Activated naive CD8-positive, alpha-beta T cell treated with anti-CD3 and anti-CD28 coated beads, Interleukin-2, amount 50 U/mL, for 16 hours (primary cell): ENCODE data around the gene THSD4.

Experiments
- DNase-seq: peaks from one replicate; pipeline ENCODE4 v3.0.0-alpha.2; 2020; ENCODE audit warnings: low read depth, low spot score

THSD4 gene

DNA sequence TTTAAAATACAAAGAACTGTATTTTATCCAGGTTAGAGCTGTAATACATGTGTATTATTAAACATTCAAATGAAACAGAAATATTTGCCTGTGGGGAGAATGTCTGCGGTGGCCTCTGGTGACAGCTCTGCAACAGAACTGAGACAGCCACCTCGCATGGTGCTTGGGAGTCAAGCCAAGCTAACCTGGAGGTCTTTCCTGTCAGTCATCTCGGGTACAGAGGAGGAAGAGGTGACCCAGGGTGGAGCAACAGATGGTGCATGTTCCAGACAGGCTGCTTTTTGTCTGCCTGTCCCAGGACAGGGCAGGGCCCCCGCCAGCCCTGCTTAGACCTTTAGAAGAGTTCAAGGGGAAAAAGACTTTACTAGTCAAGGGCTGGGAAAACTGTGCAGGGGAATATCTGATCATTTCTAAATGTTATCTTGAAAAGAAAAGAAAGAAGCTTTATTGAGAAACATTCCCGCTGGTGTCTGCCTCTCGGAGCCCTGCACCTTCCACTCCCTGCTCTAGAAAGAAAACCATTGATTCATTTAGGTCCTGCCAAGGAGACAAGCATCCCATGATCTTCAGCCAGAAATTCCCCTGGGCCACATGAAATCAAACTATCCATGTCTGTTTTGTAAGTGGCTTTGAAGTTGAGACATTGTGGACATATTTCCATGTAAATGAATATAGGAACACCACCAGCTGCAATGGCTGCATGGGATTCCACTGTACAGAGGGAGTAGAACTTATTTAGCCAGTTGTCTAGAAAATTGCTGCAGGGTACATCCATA lies 689.6 kb downstream of the THSD4 start:
- DNase-seq, result no peak

GRCh38 chr15:71806452-71806931 lies 691.2 kb downstream of the THSD4 start:
- no peak for DNase-seq

DNA sequence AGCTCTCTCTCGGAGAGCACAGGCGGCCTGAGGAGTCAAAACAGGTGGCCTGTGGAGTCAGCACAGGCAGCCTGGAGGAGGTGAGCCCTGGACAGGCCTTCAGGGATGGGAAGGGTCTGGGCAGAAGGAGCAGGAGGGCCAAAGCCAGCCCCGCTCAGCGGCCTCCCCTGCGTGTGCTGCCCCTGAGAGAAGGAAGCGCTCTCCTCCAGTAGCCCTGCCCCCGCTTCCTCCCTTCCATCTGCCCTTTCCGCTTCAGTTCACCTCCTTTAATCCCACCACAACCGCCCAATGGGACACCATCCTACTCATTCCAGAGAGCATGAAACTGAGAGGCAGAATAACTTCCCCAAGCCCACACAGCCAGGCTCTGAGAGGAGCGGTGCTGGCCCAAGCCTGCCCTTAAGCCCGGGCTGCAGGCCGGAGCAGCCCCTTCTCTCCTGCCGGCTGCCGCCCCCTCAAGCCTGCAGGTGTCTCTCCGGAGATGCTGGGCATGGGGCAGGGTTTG lies 691.9 kb downstream of the THSD4 start:
- no peak for DNase-seq

DNA sequence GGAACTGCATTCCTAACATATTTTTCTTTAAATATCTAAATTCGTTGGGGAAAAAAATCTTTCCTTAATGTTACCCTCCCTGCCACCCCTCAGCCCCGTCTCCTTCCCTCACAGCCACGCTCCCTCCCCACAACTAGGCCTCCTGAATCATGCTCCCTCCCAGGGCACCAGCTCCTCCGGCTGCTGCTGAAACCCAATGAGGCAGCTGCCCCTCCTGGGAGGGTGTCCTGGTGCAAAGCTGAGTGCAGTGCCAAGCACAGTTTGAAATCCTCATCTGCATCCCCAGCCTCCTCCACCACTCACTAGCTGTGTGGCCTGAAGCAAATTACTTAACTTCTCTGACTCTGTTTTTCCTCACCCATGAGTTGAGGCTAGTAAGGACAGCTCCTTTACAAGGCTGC lies 692.4 kb downstream of the THSD4 start:
- no peak for DNase-seq

- no peak for DNase-seq
Observed at GRCh38 chr15:71808311-71809020, 693.2 kb downstream of the THSD4 start.

GRCh38 chr15:71809346-71809745 lies 694.1 kb downstream of the THSD4 start:
- DNase-seq, result no peak

DNA sequence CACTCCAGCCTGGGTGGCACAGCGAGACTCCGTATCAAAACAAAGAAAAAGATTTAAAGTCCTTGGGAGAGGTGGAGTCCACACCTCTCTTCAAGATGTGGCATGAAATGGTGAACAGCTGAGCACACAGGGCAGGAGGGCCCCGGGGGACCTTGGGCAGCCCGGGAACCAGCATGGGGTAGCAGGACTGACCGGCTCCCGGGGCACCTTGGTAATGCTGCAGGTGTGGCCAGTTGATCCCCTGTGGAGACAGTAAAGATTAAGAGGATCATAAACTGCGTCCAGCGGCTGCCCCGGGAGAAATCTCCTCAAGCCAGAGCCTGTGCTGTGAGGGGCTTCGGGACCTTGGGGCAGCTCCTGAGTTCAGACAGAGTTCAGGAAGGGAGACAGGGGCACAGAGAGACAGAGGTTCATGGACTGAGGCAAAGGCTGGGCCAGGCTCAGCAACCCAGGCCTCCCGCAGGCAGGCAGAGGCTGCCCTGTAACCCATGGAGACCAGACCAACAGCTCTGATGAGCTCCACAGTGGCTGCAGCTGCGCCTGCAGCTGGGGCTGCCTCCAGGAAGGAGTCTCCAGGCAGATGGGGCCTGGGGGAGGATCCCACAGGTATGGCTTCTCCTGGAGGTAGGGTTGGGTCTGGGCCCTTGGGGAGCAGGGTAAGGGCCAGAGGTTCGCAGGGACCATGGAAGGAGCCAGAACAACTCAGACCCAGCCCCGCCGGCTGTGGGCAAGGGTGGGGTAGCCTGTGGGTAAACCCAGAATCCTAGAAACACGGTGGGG lies 695.2 kb downstream of the THSD4 start, which contains the start of gene NR2E3:
Gene NR2E3, plus strand, starts transcription at position 299 of the 780 bp plus-strand sequence. Its CDS starts 190 bp downstream, at position 489.
- DNase-seq, result no peak

GRCh38 chr15:71811036-71811736 lies 695.9 kb downstream of the THSD4 start:
- no peak for DNase-seq

GRCh38 chr15:71811752-71812735 lies 696.8 kb downstream of the THSD4 start:
- DNase-seq, result no peak

GRCh38 chr15:71812966-71813722 lies 697.9 kb downstream of the THSD4 start:
- no peak for DNase-seq

DNA sequence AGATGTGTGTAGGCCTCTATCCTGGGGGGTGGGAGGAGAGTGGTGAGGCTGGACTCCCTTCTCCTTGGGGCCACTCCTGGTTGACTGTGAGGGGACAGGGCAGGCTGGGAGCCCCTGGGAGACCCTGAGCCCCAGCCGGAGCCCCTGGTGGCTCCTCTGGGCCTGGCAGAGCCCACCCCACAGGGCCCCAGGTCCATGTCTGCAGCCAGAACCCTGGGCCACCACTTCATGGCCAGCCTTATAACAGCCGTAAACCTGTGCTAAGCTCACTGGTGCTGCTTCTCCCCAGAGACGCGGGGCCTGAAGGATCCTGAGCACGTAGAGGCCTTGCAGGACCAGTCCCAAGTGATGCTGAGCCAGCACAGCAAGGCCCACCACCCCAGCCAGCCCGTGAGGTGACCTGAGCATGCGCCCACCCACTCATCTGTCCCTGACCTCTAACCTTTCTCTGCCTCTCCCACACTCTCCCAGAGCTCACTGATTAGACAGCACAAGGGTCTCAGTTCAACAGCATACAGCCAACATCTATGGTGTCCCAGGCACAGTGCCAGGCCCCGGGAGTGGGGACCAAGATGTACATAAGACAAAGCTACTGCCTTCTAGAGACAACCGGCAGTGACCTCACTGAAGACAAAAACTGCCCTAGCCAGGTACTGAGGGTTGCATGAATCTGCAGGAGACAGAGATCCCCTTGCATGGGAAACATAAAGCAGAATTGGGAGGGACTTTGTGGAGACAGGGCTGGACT lies 698.6 kb downstream of the THSD4 start:
- no peak for DNase-seq

GRCh38 chr15:71815301-71815700 lies 700.0 kb downstream of the THSD4 start:
- DNase-seq, result no peak

- DNase-seq, result no peak
Observed at GRCh38 chr15:71817351-71817750, 702.1 kb downstream of the THSD4 start.

- no peak for DNase-seq
Observed at GRCh38 chr15:71820127-71820526, 704.9 kb downstream of the THSD4 start.

DNA sequence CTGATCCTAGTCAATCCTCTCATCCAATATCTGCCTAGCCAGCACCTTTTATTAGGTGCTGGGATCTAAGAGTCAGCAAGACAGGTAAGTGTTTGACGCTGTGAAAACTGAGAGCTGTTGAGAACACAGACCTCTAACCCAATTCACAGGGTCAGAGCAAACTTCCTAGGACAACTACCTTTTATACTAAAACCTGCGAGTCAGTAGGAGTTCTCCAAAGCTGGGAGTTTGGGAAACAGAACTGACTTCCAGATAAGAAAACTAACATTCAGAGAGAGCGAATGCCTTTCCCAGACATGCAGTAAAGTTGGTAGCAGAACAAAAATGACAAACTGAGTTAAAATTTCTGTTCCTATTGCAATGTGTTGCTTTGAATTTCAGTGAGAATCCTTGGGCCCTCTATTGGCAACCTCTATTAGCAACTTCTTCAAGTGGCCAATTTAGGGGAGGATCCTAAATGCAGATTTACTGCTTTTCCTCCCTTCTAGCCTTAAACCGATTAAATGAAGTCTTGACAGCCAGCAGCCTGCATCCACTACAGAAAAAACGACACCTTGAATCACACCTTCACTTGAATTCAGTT lies 706.4 kb downstream of the THSD4 start:
- no peak for DNase-seq

DNA sequence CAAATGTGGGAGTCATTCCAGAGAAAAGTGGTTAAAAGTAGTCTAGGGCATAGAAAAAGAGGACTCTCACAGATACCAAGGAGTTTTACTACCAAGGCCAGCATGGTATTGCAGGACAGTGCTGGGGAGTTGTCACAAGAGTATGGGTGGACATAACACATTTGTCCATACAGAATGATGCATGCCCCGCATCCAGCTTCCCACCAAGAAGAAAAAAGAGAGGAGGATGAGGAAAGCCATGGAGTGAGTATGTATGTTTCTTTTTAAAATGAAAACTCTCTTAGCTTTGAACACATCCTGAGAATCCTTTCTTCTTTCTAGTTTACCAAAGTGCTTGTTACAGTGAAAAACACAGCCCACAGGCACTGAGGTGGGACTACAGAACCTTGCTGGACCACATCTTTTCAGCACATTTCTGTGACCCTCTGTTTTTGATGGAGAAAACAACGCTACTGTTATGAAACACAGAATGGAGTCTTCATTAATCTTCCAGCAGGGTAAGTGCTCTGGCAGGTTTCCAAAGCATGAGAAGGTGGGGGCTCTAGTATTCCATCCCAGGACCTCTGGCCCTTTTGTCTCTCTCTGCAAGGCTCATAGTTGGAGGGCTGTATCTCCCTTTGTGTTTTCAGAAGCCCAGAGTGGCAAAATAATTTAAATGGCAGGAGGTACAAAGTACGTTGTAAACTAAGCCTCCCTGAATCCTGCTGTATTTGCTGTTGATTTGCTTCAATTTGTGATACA lies 707.8 kb downstream of the THSD4 start:
- DNase-seq, result no peak

DNA sequence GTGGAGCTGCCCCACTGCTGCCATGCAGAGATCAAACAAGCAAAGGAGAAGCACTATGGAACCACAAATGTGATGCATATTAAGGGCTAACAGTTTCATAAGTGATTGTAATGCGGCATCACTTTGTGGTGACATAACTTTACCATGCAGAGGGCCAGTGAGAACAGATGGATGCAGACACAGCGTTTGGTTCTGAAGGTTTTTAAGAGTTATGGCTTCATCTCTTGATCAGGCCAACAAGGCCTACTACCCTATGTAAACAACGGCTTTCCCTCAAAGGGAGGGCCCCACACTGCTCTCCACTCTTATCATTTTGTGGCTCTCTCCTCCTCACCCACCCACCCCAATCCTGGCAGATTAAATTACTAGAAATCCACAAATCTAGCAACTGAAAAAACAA lies 708.5 kb downstream of the THSD4 start:
- DNase-seq, result no peak
